SK-N-SH (cell line): Measurements from ENCODE around the gene MARCHF3. TPM values are rescaled to one million over a fixed set of nuclear protein-coding genes. Genes with fewer than 3 reads are reported as not detected.

ENCODE experiments used
- CTCF ChIA-PET: fragments of 300-600, 350-600 bp; formaldehyde crosslinking; extraction: SDS; loops from one replicate; lab custom pipeline; 2021; lab: Yijun Ruan, JAX
- POLR2A ChIA-PET: fragments of 350-600 bp; sonication (Branson Sonifier 250); formaldehyde crosslinking; extraction: SDS; loops from one replicate; lab custom pipeline; 2020; ENCODE audit warnings: antibody characterized with exemption, inconsistent platforms; lab: Yijun Ruan, JAX
- DNase-seq: peaks from one replicate; pipeline ENCODE4 v3.0.0; 2012
- H2AFZ ChIP-seq: fragments of 200-600 bp; sonication (generic); 2 replicates; pipeline ENCODE4 v1.8.1; 2016; ENCODE audit warnings: antibody characterized with exemption, mild to moderate bottlenecking, low read depth
- H3F3A ChIP-seq: fragments of 200-600 bp; sonication (generic); replicated peaks from 2 replicates; pipeline ENCODE3; 2016; ENCODE audit warnings: antibody characterized with exemption, mild to moderate bottlenecking; ENCODE audit not compliant: insufficient read depth
- H3K27ac ChIP-seq, 2 experiments: fragments of 200-500 bp in 1 of 2; fragments of 200-600 bp in 1 of 2; sonication (Bioruptor generic) in 1 of 2; sonication (generic), shearing (Covaris generic) in 1 of 2; 2 replicates each; pipeline versions ENCODE4 v1.5.1 to v1.6.1; 2014 to 2016; ENCODE audit warnings: low read depth in 2 of 2, inconsistent platforms in 1 of 2, low read length in 1 of 2, mild to moderate bottlenecking in 1 of 2, mixed read lengths in 1 of 2
- H3K27me3 ChIP-seq: fragments of 200-600 bp; sonication (generic), shearing (Covaris generic); 2 replicates; pipeline ENCODE4 v1.6.1; 2016; ENCODE audit warnings: mixed run types; ENCODE audit not compliant: insufficient read depth
- H3K36me3 ChIP-seq, 2 experiments: fragments of 200-500 bp in 1 of 2; fragments of 200-600 bp in 1 of 2; sonication (Bioruptor generic) in 1 of 2; sonication (generic) in 1 of 2; replicated peaks in 1 of 2; 2 replicates each; pipeline versions ENCODE3 to v1.5.1; 2014 to 2016; ENCODE audit warnings: low read length in 1 of 2, mild to moderate bottlenecking in 1 of 2; ENCODE audit not compliant: insufficient read depth in 2 of 2, control insufficient read depth in 1 of 2
- H3K4me1 ChIP-seq, 2 experiments: fragments of 200-500 bp in 1 of 2; fragments of 200-600 bp in 1 of 2; sonication (Bioruptor generic) in 1 of 2; sonication (generic), shearing (Covaris generic) in 1 of 2; 2 replicates each; pipeline versions ENCODE4 v1.5.1 to v1.6.1; 2014 to 2016; ENCODE audit warnings: low read depth in 1 of 2, low read length in 1 of 2, mixed run types in 1 of 2; ENCODE audit not compliant: insufficient read depth in 2 of 2, control insufficient read depth in 1 of 2
- H3K4me2 ChIP-seq: fragments of 200-600 bp; sonication (generic), shearing (Covaris generic); 2 replicates; pipeline ENCODE4 v1.6.1; 2017; ENCODE audit warnings: mixed run types
- H3K4me3 ChIP-seq, 2 experiments: fragments of 200-500 bp in 1 of 2; fragments of 200-600 bp in 1 of 2; sonication (Bioruptor generic) in 1 of 2; sonication (generic), shearing (Covaris generic) in 1 of 2; 2 replicates each; pipeline versions ENCODE4 v1.5.1 to v1.8.1; 2014 to 2016; ENCODE audit warnings: low read depth in 2 of 2, inconsistent platforms in 1 of 2, low read length in 1 of 2, mild to moderate bottlenecking in 1 of 2, mixed read lengths in 1 of 2, moderate library complexity in 1 of 2
- H3K79me2 ChIP-seq: fragments of 200-600 bp; sonication (generic); 2 replicates; pipeline ENCODE4 v1.8.1; 2017; ENCODE audit warnings: mild to moderate bottlenecking; ENCODE audit not compliant: insufficient read depth
- H3K9ac ChIP-seq: fragments of 200-600 bp; sonication (generic); 2 replicates; pipeline ENCODE4 v1.6.1; 2017; ENCODE audit warnings: mixed run types
- H3K9me2 ChIP-seq: fragments of 200-600 bp; sonication (generic); 2 replicates; pipeline ENCODE4 v1.6.1; 2017; ENCODE audit warnings: mixed run types
- H3K9me3 ChIP-seq: fragments of 200-600 bp; sonication (generic); 2 replicates; pipeline ENCODE4 v1.6.1; 2017; ENCODE audit warnings: mixed run types, mild to moderate bottlenecking, moderate library complexity
- H4K20me1 ChIP-seq: fragments of 200-600 bp; sonication (generic); 2 replicates; pipeline ENCODE4 v1.6.1; 2017; ENCODE audit warnings: mild to moderate bottlenecking, mixed run types; ENCODE audit not compliant: insufficient read depth
- CHD2 ChIP-seq: fragments of 150-350 bp; IDR thresholded peaks from 2 replicates; pipeline ENCODE4 v1.6.1; 2018; ENCODE audit warnings: low read length; ENCODE audit not compliant: partially characterized antibody
- ELF1 ChIP-seq: IDR thresholded peaks from 2 replicates; pipeline ENCODE4 v1.4.0; 2012
- EP300 ChIP-seq, 2 experiments: IDR thresholded peaks; 2 replicates each; pipeline versions ENCODE4 v1.4.0 to v1.6.1; 2012; ENCODE audit warnings: borderline replicate concordance in 1 of 2, low read depth in 1 of 2, low read length in 1 of 2
- FOXJ3 ChIP-seq: sonication (generic); formaldehyde crosslinking; IDR thresholded peaks from 2 replicates; pipeline ENCODE4 v1.5.1; 2020; ENCODE audit warnings: mild to moderate bottlenecking, missing genetic modification reagents
- FOXM1 ChIP-seq: IDR thresholded peaks from 2 replicates; pipeline ENCODE4 v1.4.0; 2012; ENCODE audit warnings: low read depth, mild to moderate bottlenecking
- GABPA ChIP-seq: IDR thresholded peaks from 2 replicates; pipeline ENCODE4 v1.4.0; 2012; ENCODE audit warnings: low read depth, mild to moderate bottlenecking
- JUND ChIP-seq: IDR thresholded peaks from 2 replicates; pipeline ENCODE4 v1.4.0; 2012
- MXI1 ChIP-seq: IDR thresholded peaks from 2 replicates; pipeline ENCODE4 v1.6.1; 2012; ENCODE audit warnings: mild to moderate bottlenecking, low read depth, low read length, improper control_type of control experiment
- NFIC ChIP-seq: IDR thresholded peaks from 2 replicates; pipeline ENCODE4 v1.4.0; 2012; ENCODE audit warnings: borderline replicate concordance
- RAD21 ChIP-seq: IDR thresholded peaks from 2 replicates; pipeline ENCODE4 v1.6.1; 2012; ENCODE audit warnings: mild to moderate bottlenecking, low read length
- RCOR1 ChIP-seq: fragments of 150-350 bp; IDR thresholded peaks from 2 replicates; pipeline ENCODE4 v1.6.1; 2017; ENCODE audit warnings: antibody characterized with exemption, low read length
- RFX5 ChIP-seq: IDR thresholded peaks from 2 replicates; pipeline ENCODE4 v1.6.1; 2012; ENCODE audit warnings: mild to moderate bottlenecking, improper control_type of control experiment, low read length
- SIN3A ChIP-seq: IDR thresholded peaks from 2 replicates; pipeline ENCODE4 v1.6.1; 2012; ENCODE audit warnings: low read depth, mild to moderate bottlenecking, low read length, moderate library complexity, borderline replicate concordance
- SMC3 ChIP-seq: IDR thresholded peaks from 2 replicates; pipeline ENCODE4 v1.6.1; 2012; ENCODE audit warnings: low read depth, low read length, improper control_type of control experiment
- TAF1 ChIP-seq: IDR thresholded peaks from 2 replicates; pipeline ENCODE4 v1.6.1; 2012; ENCODE audit warnings: low read depth, mild to moderate bottlenecking, low read length, moderate library complexity, borderline replicate concordance
- TCF12 ChIP-seq: IDR thresholded peaks from 2 replicates; pipeline ENCODE4 v1.4.0; 2012
- TEAD4 ChIP-seq: IDR thresholded peaks from 2 replicates; pipeline ENCODE4 v1.4.0; 2012; ENCODE audit warnings: mild to moderate bottlenecking, borderline replicate concordance; ENCODE audit not compliant: insufficient read depth
- WGBS: methylation state at CpG from one replicate; pipeline ENCODE4 v1.1.6; 2017; ENCODE audit warnings: low lambda C conversion rate; 5-methylcytosine and 5-hydroxymethylcytosine counted together
- polyA plus RNA-seq, 3 experiments: library from polyadenylated mRNA; depleted of rRNA; stranded (reverse); fragments of >200 nt; gene quantifications; 2 replicates each; pipeline ENCODE4 v1.2.3, GENCODE V29; 2012
- TF ChIP-seq, protein P1 (sequence below): IDR thresholded peaks from 2 replicates; pipeline ENCODE4; 2012
- TF ChIP-seq, protein P2 (sequence below): IDR thresholded peaks from 2 replicates; pipeline ENCODE4 v1.4.0; 2012; ENCODE audit warnings: low read depth, borderline replicate concordance
- TF ChIP-seq, protein P3 (sequence below): fragments of 200-600 bp; sonication (generic); IDR thresholded peaks from 2 replicates; pipeline ENCODE4 v1.6.1; 2017; ENCODE audit warnings: antibody characterized with exemption, mild to moderate bottlenecking, moderate library complexity
- TF ChIP-seq, protein P4 (sequence below): IDR thresholded peaks from 2 replicates; pipeline ENCODE4 v1.4.0; 2012; ENCODE audit warnings: low read depth, borderline replicate concordance
- TF ChIP-seq, protein P5 (sequence below): fragments of 150-350 bp; IDR thresholded peaks from 2 replicates; pipeline ENCODE4 v1.6.1; 2017; ENCODE audit warnings: antibody characterized with exemption, low read length, low read depth, borderline replicate concordance
- TF ChIP-seq, protein P6 (sequence below): IDR thresholded peaks from 2 replicates; pipeline ENCODE4 v1.4.0; 2012; ENCODE audit warnings: low read depth

Gene MARCHF3
- polyA plus RNA-seq, 1 of the 3 experiments (the other 2 are of a cell fraction), result 21.5 TPM

DNA sequence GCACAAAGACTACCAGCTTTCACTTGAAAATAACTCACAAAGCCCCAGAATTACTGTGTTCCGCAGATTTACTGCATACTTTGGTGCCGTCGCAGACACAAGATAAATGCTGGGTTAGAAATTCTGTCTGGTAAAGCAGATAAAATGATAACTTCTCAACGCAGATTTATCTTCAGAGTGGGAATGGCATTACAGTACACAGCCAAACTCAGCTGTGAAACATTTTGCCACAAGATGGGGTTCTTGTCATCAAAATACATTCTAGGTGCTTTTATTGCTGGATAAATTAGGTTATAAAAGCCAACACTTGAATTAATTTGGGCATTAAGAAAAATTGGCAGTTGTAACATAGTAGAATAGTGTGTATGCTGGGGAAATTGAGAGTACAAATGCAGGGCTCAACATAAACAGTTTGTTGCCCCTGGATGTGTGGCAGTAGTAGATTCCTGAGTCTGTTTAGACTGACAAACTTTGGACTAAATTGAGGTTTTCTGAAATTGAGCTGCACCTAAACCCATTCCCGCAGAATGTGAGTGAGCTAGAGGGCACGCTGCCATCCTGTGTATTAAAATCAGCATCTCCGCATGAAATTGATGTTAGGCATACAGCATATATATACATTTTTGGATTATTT, 192.3 kb downstream of the MARCHF3 start:
- Histone ChIP-seq H3F3A (peaks cover 14% of the 10 kb centered on the region), H3K79me2 (peaks cover 5% of the 10 kb centered on the region; the same call in 1 of the 2 replicates), H3K9ac (no peak overlapping the region), H3K9me2 (no peaks in the 10 kb centered on the region), H4K20me1 (no peaks in the 10 kb centered on the region), H2AFZ (no peak overlapping the region), H3K4me3 (no peak overlapping the region), H3K4me1 (no peaks in the 10 kb centered on the region; a peak in 2 of 4 replicates), H3K36me3 (peaks cover 29 to 40% of the 10 kb centered on the region in 2 experiments), H3K27ac (peak overlapping the region in 1 of 2 experiments; percentile 17; a peak in 1 of 4 replicates), H3K27me3 (no peaks in the 10 kb centered on the region), H3K9me3 (no peaks in the 10 kb centered on the region), H3K4me2 (no peak overlapping the region)
- POLR2A ChIA-PET, result interaction anchor here (0.6 kb wide), 1 partner anchor 231 kb away, joined by 3 read pairs; no protein-coding TSS in a partner anchor
- 93% methylated on average over 6 of the region's 7 CpGs for WGBS
- CTCF ChIA-PET, result interaction anchor here (0.6 to 3.9 kb wide), 15 partner anchors 11 to 654 kb away, joined by 3 to 21 read pairs (median 4); partner anchors contain the start of gene MARCHF3
- no peak for DNase-seq
- TF ChIP-seq, protein P1, sequence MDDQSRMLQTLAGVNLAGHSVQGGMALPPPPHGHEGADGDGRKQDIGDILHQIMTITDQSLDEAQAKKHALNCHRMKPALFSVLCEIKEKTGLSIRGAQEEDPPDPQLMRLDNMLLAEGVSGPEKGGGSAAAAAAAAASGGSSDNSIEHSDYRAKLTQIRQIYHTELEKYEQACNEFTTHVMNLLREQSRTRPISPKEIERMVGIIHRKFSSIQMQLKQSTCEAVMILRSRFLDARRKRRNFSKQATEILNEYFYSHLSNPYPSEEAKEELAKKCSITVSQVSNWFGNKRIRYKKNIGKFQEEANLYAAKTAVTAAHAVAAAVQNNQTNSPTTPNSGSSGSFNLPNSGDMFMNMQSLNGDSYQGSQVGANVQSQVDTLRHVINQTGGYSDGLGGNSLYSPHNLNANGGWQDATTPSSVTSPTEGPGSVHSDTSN, result no peak
- TF ChIP-seq RFX5 (no peak), NFIC (no peak), ELF1 (no peak), CHD2 (no peak), GABPA (no peak), TCF12 (no peak), TAF1 (no peak), FOXM1 (no peak), EP300 (IDR thresholded peaks at IDR 0.05; ENCODE audit: borderline replicate concordance in 1 of 2, low read depth in 1 of 2, low read length in 1 of 2) (no peak), RAD21 (peak; percentile 76), SMC3 (peak; percentile 48), SIN3A (no peak), MXI1 (no peak), RCOR1 (no peak), FOXJ3 (CRISPR knock-in tag) (no peak), JUND (no peak), TEAD4 (no peak)
- TF ChIP-seq, protein P2, sequence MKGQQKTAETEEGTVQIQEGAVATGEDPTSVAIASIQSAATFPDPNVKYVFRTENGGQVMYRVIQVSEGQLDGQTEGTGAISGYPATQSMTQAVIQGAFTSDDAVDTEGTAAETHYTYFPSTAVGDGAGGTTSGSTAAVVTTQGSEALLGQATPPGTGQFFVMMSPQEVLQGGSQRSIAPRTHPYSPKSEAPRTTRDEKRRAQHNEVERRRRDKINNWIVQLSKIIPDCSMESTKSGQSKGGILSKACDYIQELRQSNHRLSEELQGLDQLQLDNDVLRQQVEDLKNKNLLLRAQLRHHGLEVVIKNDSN, result no peak
- TF ChIP-seq, protein P3, sequence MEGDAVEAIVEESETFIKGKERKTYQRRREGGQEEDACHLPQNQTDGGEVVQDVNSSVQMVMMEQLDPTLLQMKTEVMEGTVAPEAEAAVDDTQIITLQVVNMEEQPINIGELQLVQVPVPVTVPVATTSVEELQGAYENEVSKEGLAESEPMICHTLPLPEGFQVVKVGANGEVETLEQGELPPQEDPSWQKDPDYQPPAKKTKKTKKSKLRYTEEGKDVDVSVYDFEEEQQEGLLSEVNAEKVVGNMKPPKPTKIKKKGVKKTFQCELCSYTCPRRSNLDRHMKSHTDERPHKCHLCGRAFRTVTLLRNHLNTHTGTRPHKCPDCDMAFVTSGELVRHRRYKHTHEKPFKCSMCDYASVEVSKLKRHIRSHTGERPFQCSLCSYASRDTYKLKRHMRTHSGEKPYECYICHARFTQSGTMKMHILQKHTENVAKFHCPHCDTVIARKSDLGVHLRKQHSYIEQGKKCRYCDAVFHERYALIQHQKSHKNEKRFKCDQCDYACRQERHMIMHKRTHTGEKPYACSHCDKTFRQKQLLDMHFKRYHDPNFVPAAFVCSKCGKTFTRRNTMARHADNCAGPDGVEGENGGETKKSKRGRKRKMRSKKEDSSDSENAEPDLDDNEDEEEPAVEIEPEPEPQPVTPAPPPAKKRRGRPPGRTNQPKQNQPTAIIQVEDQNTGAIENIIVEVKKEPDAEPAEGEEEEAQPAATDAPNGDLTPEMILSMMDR, result peak; percentile 61
- TF ChIP-seq, protein P4, sequence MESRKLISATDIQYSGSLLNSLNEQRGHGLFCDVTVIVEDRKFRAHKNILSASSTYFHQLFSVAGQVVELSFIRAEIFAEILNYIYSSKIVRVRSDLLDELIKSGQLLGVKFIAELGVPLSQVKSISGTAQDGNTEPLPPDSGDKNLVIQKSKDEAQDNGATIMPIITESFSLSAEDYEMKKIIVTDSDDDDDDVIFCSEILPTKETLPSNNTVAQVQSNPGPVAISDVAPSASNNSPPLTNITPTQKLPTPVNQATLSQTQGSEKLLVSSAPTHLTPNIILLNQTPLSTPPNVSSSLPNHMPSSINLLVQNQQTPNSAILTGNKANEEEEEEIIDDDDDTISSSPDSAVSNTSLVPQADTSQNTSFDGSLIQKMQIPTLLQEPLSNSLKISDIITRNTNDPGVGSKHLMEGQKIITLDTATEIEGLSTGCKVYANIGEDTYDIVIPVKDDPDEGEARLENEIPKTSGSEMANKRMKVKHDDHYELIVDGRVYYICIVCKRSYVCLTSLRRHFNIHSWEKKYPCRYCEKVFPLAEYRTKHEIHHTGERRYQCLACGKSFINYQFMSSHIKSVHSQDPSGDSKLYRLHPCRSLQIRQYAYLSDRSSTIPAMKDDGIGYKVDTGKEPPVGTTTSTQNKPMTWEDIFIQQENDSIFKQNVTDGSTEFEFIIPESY, result no peak
- TF ChIP-seq, protein P5, sequence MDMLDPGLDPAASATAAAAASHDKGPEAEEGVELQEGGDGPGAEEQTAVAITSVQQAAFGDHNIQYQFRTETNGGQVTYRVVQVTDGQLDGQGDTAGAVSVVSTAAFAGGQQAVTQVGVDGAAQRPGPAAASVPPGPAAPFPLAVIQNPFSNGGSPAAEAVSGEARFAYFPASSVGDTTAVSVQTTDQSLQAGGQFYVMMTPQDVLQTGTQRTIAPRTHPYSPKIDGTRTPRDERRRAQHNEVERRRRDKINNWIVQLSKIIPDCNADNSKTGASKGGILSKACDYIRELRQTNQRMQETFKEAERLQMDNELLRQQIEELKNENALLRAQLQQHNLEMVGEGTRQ, result no peak
- TF ChIP-seq, protein P6, sequence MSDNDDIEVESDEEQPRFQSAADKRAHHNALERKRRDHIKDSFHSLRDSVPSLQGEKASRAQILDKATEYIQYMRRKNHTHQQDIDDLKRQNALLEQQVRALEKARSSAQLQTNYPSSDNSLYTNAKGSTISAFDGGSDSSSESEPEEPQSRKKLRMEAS, result no peak
